ENCODE results near the gene DCST1. TPM values are rescaled to one million over a fixed set of nuclear protein-coding genes. Genes with fewer than 3 reads are reported as not detected.

Gene DCST1
- total RNA-seq, 4 donors from 2014 or later: 0.21 to 3.5 (median 0.90) TPM; not detected in 1

DNA sequence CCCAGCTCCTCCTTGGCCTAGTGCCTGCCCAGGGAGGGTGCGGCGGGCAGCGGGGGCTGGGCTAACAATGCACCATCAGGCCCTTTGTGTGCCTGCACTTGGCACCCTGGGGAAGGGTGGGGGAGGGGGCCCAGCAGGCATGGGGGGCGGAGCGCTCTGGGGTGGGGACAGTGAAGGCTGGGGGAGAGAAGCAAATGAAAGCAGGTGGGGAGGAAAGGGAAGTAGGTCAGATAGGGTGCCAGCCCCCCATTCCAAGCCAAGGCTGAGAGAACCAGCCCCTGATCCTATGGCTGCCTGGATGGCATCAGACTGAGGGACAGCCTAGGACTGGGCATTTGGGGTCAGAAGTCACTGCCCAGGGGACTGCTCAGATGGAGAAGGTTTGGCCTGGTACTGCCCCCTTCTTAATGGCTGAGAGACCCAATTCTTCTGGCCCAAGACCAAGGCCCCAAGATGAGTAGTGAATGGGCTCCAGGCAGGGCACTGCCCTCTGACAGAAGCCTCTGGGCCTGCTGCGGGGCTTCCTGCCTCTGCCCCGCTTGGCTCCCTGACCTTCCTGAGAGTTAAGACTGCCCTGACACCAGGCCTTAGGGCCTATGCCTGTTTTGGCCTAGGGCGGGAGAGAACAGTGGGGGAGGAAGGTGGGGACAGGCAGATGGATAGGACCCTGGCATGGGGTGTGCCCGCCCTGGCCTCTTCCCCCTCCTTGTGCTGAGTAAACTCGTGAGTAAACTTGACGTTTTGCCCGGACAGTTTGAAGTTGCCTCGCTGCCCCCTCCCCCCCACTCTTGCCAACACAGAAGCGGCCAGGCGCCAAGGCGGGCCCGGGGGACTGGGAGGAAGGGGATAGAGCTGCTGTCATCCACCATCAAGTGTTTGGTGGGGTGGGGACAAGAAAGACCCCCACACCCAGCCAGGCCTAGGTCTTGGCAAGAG is 28.3 kb upstream of the DCST1 start:
- H3K27me3 ChIP-seq: no peaks in the 10 kb centered on the region
- H3K4me1 ChIP-seq: peaks cover 0 to 66% (median 57%) of the 10 kb centered on the region in 4 donors
- TF ChIP-seq EP300 (IDR thresholded peaks at IDR 0.05) (peak; percentile 18 to 40), POLR2A (IDR thresholded peaks at IDR 0.05) (no peak)
- H3K9me3 ChIP-seq: no peaks in the 10 kb centered on the region
- WGBS, 2 donors: 23 to 31% methylated on average over 14 to 17 of the region's 17 CpGs
- no peaks in the 10 kb centered on the region for H3K36me3 ChIP-seq
- peak overlapping the region; percentile 88 to 99 (median 98) for H3K27ac ChIP-seq
- peak overlapping the region in 3 of 4 donors; percentile 58 to 94 (median 85) for H3K4me3 ChIP-seq
- peak in 1 of 2 donors; percentile 58 for DNase-seq (ENCODE audit: low spot score in 2 of 2)

DNA sequence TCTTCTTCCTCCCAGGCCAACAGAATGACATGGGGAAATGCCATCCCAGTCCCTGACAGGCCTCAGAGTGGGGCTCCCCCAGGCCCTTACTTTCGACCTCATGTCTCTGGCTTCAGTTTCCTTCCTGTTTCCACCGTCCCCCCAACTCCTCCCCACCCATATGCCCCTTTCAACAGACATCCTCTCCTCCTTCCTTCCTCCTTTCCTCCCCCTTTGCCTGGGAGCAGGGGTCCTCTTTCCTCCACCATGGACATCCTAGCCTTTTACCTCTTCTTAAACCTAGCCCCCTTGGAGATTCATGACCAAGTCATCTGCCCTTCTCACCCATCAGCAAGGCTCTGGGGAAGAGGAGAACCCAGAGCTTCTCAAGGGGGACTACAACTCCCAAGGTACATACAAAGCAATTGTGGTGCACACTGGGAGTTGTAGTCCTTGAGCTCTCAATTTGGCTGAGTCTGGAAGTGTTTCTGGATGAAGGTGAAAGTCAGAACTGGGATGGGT is 27.0 kb upstream of the DCST1 start:
- WGBS, 2 donors: 45 to 58% methylated on average over 2 of the region's 2 CpGs
- Histone ChIP-seq H3K4me3 (no peak overlapping the region), H3K27ac (peak overlapping the region; percentile 88 to 99 (median 98)), H3K36me3 (no peaks in the 10 kb centered on the region), H3K27me3 (no peaks in the 10 kb centered on the region), H3K9me3 (no peaks in the 10 kb centered on the region), H3K4me1 (peaks cover 0 to 79% (median 70%) of the 10 kb centered on the region in 4 donors)
- TF ChIP-seq, protein P1, sequence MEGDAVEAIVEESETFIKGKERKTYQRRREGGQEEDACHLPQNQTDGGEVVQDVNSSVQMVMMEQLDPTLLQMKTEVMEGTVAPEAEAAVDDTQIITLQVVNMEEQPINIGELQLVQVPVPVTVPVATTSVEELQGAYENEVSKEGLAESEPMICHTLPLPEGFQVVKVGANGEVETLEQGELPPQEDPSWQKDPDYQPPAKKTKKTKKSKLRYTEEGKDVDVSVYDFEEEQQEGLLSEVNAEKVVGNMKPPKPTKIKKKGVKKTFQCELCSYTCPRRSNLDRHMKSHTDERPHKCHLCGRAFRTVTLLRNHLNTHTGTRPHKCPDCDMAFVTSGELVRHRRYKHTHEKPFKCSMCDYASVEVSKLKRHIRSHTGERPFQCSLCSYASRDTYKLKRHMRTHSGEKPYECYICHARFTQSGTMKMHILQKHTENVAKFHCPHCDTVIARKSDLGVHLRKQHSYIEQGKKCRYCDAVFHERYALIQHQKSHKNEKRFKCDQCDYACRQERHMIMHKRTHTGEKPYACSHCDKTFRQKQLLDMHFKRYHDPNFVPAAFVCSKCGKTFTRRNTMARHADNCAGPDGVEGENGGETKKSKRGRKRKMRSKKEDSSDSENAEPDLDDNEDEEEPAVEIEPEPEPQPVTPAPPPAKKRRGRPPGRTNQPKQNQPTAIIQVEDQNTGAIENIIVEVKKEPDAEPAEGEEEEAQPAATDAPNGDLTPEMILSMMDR (IDR thresholded peaks at IDR 0.05): no peak
- TF ChIP-seq POLR2A (IDR thresholded peaks at IDR 0.05) (no peak), EP300 (IDR thresholded peaks at IDR 0.05) (peak in 1 of 2 donors; percentile 12)
- DNase-seq (ENCODE audit: low spot score in 2 of 2): no peak

DNA sequence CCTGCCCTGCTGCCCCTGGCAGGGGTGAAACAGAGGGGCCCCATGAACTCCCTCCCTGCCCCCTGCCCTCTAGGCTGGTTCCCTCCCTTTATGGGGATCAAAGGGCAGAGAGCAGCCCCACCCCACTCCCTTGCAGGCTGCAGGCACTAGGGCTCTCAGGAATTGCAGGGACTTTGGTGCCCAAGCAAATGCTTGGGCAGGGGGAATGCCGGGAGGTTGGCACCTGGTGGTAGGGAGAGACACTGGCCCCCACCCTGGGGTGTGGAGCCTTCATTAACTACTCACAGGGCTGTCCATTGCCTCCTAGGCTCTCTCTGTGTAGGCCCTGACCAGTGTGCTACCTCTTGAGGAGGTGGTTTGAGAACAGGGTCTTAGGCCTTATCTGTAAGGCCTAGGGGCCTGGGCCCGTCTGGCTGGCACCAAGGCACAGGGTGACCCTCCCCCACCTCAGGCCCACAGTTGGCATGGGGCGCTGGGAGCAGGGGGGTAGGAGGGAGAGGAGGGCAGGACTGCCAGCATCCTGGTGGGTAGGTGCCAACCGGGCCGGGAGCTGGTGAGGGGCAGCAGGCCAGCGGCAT is 26.3 kb upstream of the DCST1 start:
- no peak for DNase-seq (ENCODE audit: low spot score in 2 of 2)
- no peaks in the 10 kb centered on the region for H3K27me3 ChIP-seq
- no peaks in the 10 kb centered on the region for H3K9me3 ChIP-seq
- 43 to 63% methylated on average over 5 to 6 of the region's 6 CpGs for WGBS, 2 donors
- TF ChIP-seq, protein P1 (IDR thresholded peaks at IDR 0.05): no peak
- TF ChIP-seq POLR2A (IDR thresholded peaks at IDR 0.05) (no peak), EP300 (IDR thresholded peaks at IDR 0.05) (no peak)
- peak overlapping the region in 1 of 4 donors; percentile 50 for H3K4me3 ChIP-seq
- H3K4me1 ChIP-seq: peaks cover 0 to 86% (median 76%) of the 10 kb centered on the region in 4 donors
- H3K27ac ChIP-seq: peak overlapping the region; percentile 72 to 99 (median 94)
- H3K36me3 ChIP-seq: no peaks in the 10 kb centered on the region

DNA sequence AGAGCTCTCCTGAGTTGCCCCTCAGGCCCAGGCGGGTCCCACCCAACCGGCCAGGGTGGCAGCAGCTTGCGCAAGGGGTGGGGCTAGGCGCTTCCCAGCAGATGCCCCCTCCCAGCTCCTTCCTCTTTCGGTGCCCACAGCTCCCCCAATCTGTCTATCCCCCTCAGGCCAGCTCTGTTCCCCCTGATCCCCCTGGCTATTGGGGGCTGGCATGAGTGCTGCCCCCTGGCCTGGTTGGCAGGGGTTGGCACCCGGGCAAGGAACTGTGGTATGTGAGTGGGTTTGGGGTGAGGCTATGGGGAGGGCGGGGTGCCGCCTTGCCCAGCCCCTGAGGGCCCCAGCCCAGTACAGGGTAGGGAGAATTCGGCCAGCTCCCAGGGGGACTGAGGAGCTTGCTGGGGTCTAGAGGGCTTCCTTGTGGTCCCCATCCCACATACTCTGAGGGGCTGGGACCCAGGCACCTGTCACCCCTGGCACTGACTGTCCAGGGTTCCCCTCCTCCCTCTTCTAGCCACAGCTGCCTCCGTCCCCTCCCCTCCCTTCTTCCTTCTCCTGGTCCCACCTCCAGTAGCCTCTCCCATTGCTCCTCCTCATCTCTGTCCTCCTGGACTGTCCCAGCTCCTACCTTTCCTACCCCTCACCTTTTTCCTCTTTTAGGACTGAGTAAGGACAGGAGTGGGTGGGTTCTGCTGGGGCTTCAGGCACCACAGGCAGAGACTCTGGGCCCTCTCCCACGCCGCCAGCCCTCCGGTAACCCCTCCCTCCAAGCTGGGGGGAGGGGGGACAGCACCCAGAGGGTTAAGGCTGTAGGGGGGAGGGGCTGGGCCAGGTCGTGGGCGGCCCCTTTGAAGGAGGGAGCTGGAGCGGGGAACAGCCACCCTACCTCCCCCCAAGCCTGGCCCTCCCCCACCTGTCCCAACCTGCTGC is 25.3 kb upstream of the DCST1 start:
- no peak for TF ChIP-seq POLR2A (IDR thresholded peaks at IDR 0.05)
- no peak for TF ChIP-seq EP300 (IDR thresholded peaks at IDR 0.05)
- TF ChIP-seq, protein P1 (IDR thresholded peaks at IDR 0.05): no peak
- Histone ChIP-seq H3K4me3 (peak overlapping the region; percentile 13 to 50 (median 28)), H3K9me3 (no peaks in the 10 kb centered on the region), H3K27ac (peak overlapping the region; percentile 72 to 99 (median 94)), H3K36me3 (no peaks in the 10 kb centered on the region), H3K4me1 (peaks cover 0 to 95% (median 85%) of the 10 kb centered on the region in 4 donors), H3K27me3 (no peaks in the 10 kb centered on the region)
- no peak for DNase-seq (ENCODE audit: low spot score in 2 of 2)
- 40 to 46% methylated on average over 15 to 16 of the region's 16 CpGs for WGBS, 2 donors

DNA sequence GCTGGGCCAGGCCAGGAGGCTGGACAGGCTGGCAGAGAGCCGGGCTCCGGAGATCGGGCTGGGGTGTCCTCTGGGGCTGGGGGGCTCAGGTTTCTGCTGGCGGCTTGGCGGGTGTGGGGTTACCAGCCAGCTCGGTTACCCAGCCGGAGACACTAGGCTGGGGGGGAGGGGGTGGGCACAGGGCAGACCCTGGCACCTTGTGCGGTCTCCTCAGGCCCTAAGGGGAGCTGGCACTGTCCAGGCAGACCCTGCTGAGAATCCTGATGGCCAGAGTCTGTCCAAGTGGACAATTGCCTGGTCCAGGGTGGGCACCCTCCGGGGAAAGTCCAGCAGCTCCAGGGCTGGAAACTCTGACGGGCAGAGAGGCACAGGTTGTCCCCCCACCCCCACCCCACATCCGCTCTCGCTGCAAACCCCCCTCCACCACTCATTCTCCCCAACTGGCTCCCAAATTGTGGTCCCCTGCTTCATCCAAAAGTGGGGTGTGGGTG is 24.4 kb upstream of the DCST1 start:
- 66 to 70% methylated on average over 6 to 10 of the region's 12 CpGs for WGBS, 2 donors
- H3K9me3 ChIP-seq: no peaks in the 10 kb centered on the region
- no peaks in the 10 kb centered on the region for H3K36me3 ChIP-seq
- H3K27ac ChIP-seq: peak overlapping the region; percentile 72 to 99 (median 94)
- peaks cover 0 to 98% (median 87%) of the 10 kb centered on the region in 4 donors for H3K4me1 ChIP-seq
- DNase-seq (ENCODE audit: low spot score in 2 of 2): no peak
- H3K4me3 ChIP-seq: peak overlapping the region; percentile 13 to 50 (median 28)
- TF ChIP-seq, protein P1 (IDR thresholded peaks at IDR 0.05): no peak
- no peak for TF ChIP-seq POLR2A (IDR thresholded peaks at IDR 0.05)
- H3K27me3 ChIP-seq: no peaks in the 10 kb centered on the region

Measured in tibial nerve (tissue), 4 donors.